Lung (tissue), 12 donors: ENCODE results near the gene PRKAB2. TPM values are rescaled to one million over a fixed set of nuclear protein-coding genes. Genes with fewer than 3 reads are reported as not detected.
A peak's percentile ranks its signal among the peaks of the same experiment; 100 is the strongest.

Experiments
- ATAC-seq: fragments of 200-7000 bp; cut with Tn5 transposase; one replicate; pipeline ENCODE4 v1.9.1; 2020; ENCODE audit warnings: moderate number of reproducible peaks; ENCODE audit not compliant: insufficient read depth, low FRiP score
- DNase-seq, 3 donors: peaks; one replicate each; pipeline ENCODE4 v3.0.0-alpha.2; 2013 to 2017
- H3K27ac ChIP-seq, 2 donors: one replicate each; pipeline ENCODE4 v1.5.1; 2013; ENCODE audit warnings: mild to moderate bottlenecking in 2 of 2, moderate library complexity in 2 of 2, control low read depth in 1 of 2, inconsistent platforms in 1 of 2, low read depth in 1 of 2, low read length in 1 of 2
- H3K27me3 ChIP-seq, 3 donors: one replicate each; pipeline ENCODE4 v1.5.1; 2013; ENCODE audit warnings: low read length in 2 of 3; ENCODE audit not compliant: control insufficient read depth in 3 of 3, insufficient read depth in 3 of 3
- H3K36me3 ChIP-seq, 4 donors: one replicate each; pipeline ENCODE4 v1.5.1; 2013; ENCODE audit warnings: low read length in 4 of 4, mild to moderate bottlenecking in 1 of 4, moderate library complexity in 1 of 4; ENCODE audit not compliant: control insufficient read depth in 4 of 4, insufficient read depth in 4 of 4
- H3K4me1 ChIP-seq, 5 donors: one replicate each; pipeline ENCODE4 v1.5.1; 2013; ENCODE audit warnings: low read length in 5 of 5, mild to moderate bottlenecking in 2 of 5, moderate library complexity in 1 of 5; ENCODE audit not compliant: control insufficient read depth in 5 of 5, insufficient read depth in 5 of 5
- H3K4me3 ChIP-seq: one replicate; pipeline ENCODE4 v1.5.1; 2013; ENCODE audit warnings: mild to moderate bottlenecking, control low read depth, moderate library complexity
- H3K9ac ChIP-seq, 2 donors: one replicate each; pipeline ENCODE4 v1.5.1; 2013; ENCODE audit warnings: low read length in 2 of 2, control low read depth in 1 of 2; ENCODE audit not compliant: insufficient read depth in 1 of 2
- H3K9me3 ChIP-seq, 4 donors: one replicate each; pipeline ENCODE4 v1.5.1; 2013; ENCODE audit warnings: low read length in 3 of 4, mild to moderate bottlenecking in 1 of 4, moderate library complexity in 1 of 4; ENCODE audit not compliant: control insufficient read depth in 4 of 4, insufficient read depth in 3 of 4
- CTCF ChIP-seq: IDR thresholded peaks from 2 replicates; pipeline ENCODE4 v1.5.1; 2012; ENCODE audit warnings: mild to moderate bottlenecking; ENCODE audit errors: control extremely low read depth, extremely low read depth
- WGBS, 2 donors: extraction: QIAGEN DNeasy Blood & Tissue Kit; methylation state at CpG; one replicate each; pipeline ENCODE4 v1.1.7; 2013; 5-methylcytosine and 5-hydroxymethylcytosine counted together
- polyA plus RNA-seq, 2 donors: library from polyadenylated mRNA; stranded (reverse); fragments of 200-250 nt; gene quantifications; one replicate each; pipeline ENCODE4 v1.2.1, GENCODE V29; 2013
- total RNA-seq, 2 donors: library from RNA; depleted of rRNA in 1 of 2; stranded (reverse); fragments of >200 nt in 1 of 2; gene quantifications; one replicate each; pipeline ENCODE4 v1.2.1, GENCODE V29; 2014 to 2021
- donor health status: control.
- donor health status: control.
- donor health status: Bipolar disorder and iron deficiency.
- donor health status: healthy.
- donor health status: DM: yes; HTN: yes; CAD: no.

PRKAB2 gene
- total and polyA plus RNA-seq, 4 donors, result 4.2 to 25.7 (median 9.0) TPM

- Histone ChIP-seq H3K27me3 (no peaks in the 10 kb centered on the region), H3K36me3 (peaks cover 0 to 5% (median 0%) of the 10 kb centered on the region in 4 donors), H3K27ac (no peak overlapping the region), H3K4me3 (no peak overlapping the region), H3K9ac (no peak overlapping the region), H3K4me1 (no peaks in the 10 kb centered on the region), H3K9me3 (no peaks in the 10 kb centered on the region)
- TF ChIP-seq CTCF, result no peak
- WGBS, 2 donors, result 95 to 96% methylated on average over 2 of the region's 2 CpGs
- DNase-seq, result no peak
- ATAC-seq, result no peak
Measured at GRCh38 chr1:147189514-147189913, 17.2 kb upstream of the PRKAB2 start.

- DNase-seq (peak in 2 of 3 donors; percentile 42 to 54), ATAC-seq (no peak)
- Histone ChIP-seq H3K27me3 (no peaks in the 10 kb centered on the region), H3K9ac (no peak overlapping the region), H3K36me3 (peaks cover 0 to 5% (median 2%) of the 10 kb centered on the region in 4 donors), H3K4me3 (no peak overlapping the region), H3K9me3 (no peaks in the 10 kb centered on the region), H3K27ac (no peak overlapping the region), H3K4me1 (peaks cover 0 to 4% (median 0%) of the 10 kb centered on the region in 5 donors)
- 72 to 89% methylated on average over 2 of the region's 2 CpGs for WGBS, 2 donors
- TF ChIP-seq CTCF, result no peak
Measured at GRCh38 chr1:147185432-147185831, 13.2 kb upstream of the PRKAB2 start.

GRCh38 chr1:147177611-147178380 is 5.5 kb upstream of the PRKAB2 start:
- DNase-seq (peak; percentile 30 to 57 (median 37)), ATAC-seq (no peak)
- H3K36me3 ChIP-seq, result peaks cover 0 to 3% (median 0%) of the 10 kb centered on the region in 4 donors
- H3K9ac ChIP-seq, result no peak overlapping the region
- H3K4me1 ChIP-seq, result peaks cover 0 to 19% (median 1%) of the 10 kb centered on the region in 5 donors
- H3K9me3 ChIP-seq, result no peaks in the 10 kb centered on the region
- 43 to 45% methylated on average over 36 of the region's 36 CpGs for WGBS, 2 donors
- H3K27ac ChIP-seq, result no peak overlapping the region
- no peaks in the 10 kb centered on the region for H3K27me3 ChIP-seq
- no peak for TF ChIP-seq CTCF
- no peak overlapping the region for H3K4me3 ChIP-seq
